Panc1 (cell line): ENCODE measurements around the gene EHMT2.

Experiments used
- CTCF ChIP-seq: fragments of 450-650 bp; IDR thresholded peaks from 2 replicates; pipeline ENCODE4 v1.5.1; 2017; ENCODE audit warnings: mild to moderate bottlenecking
- POLR2AphosphoS5 ChIP-seq: IDR thresholded peaks from 2 replicates; pipeline ENCODE4 v1.6.1; 2012; ENCODE audit warnings: mild to moderate bottlenecking, low read depth, low read length, moderate library complexity
- REST ChIP-seq, 2 experiments: IDR thresholded peaks; 2 replicates each; pipeline ENCODE4 v1.6.1; 2011 to 2012; ENCODE audit warnings: low read depth in 2 of 2, control low read depth in 1 of 2, low read length in 1 of 2, mild to moderate bottlenecking in 1 of 2, moderate library complexity in 1 of 2; ENCODE audit not compliant: insufficient read depth in 1 of 2
- SIN3A ChIP-seq: IDR thresholded peaks from 2 replicates; pipeline ENCODE4 v1.6.1; 2012; ENCODE audit warnings: low read depth, mild to moderate bottlenecking, low read length, moderate library complexity, borderline replicate concordance; ENCODE audit not compliant: insufficient read depth
- TCF7L2 ChIP-seq: IDR thresholded peaks from 2 replicates; pipeline ENCODE4 v1.6.1; 2011; ENCODE audit warnings: mild to moderate bottlenecking, low read depth, low read length, inconsistent platforms

GRCh38 chr6:31883676-31884075 lies 13.8 kb downstream of the EHMT2 start:
- no peak for TF ChIP-seq TCF7L2
- TF ChIP-seq CTCF, result no peak
- no peak for TF ChIP-seq REST (IDR thresholded peaks at IDR 0.05; ENCODE audit: insufficient read depth in 1 of 2, low read depth in 2 of 2, low read length in 1 of 2)
- no peak for TF ChIP-seq POLR2AphosphoS5
- no peak for TF ChIP-seq SIN3A
